Skin of body (tissue), 2 donors: ENCODE measurements around the gene KCP. TPM values are rescaled to one million over a fixed set of nuclear protein-coding genes. Genes with fewer than 3 reads are reported as not detected.

Experiments
- DNase-seq: peaks from one replicate; lab custom pipeline; 2025; lab: John Stamatoyannopoulos, UW
- total RNA-seq: library from RNA; depleted of rRNA; stranded (reverse); fragments of >200 nt; gene quantifications from one replicate; pipeline ENCODE4 v1.2.3, GENCODE V29; 2014

Gene KCP
- total RNA-seq, 1 donor from 2014 or later: 1.4 TPM

- no peak for DNase-seq
These were observed 34.4 kb downstream of the KCP start for GRCh38 chr7:128876127-128876526.

- DNase-seq: no peak
These were observed 35.0 kb downstream of the KCP start for GRCh38 chr7:128875523-128875948.

GRCh38 chr7:128874140-128875031, 36.1 kb downstream of the KCP start:
- no peak for DNase-seq

GRCh38 chr7:128873234-128873633, 37.3 kb downstream of the KCP start:
- no peak for DNase-seq

- no peak for DNase-seq
These were observed 38.1 kb downstream of the KCP start for GRCh38 chr7:128872394-128872824.

- DNase-seq: no peak
These were observed 39.5 kb downstream of the KCP start for GRCh38 chr7:128871050-128871449.

GRCh38 chr7:128869944-128870285, 40.6 kb downstream of the KCP start:
- DNase-seq: no peak

GRCh38 chr7:128869138-128869943, 41.2 kb downstream of the KCP start:
- DNase-seq: peak; percentile 16

- DNase-seq: peak; percentile 4
These were observed 41.8 kb downstream of the KCP start for GRCh38 chr7:128868624-128869137.

- peak; percentile 14 for DNase-seq
These were observed 42.5 kb downstream of the KCP start for GRCh38 chr7:128867842-128868623.

- no peak for DNase-seq
These were observed 43.3 kb downstream of the KCP start for GRCh38 chr7:128867241-128867640.

GRCh38 chr7:128865996-128866877, 44.3 kb downstream of the KCP start:
- DNase-seq: no peak

- no peak for DNase-seq
These were observed 45.2 kb downstream of the KCP start for GRCh38 chr7:128865303-128865702.

GRCh38 chr7:128863433-128863989, 47.0 kb downstream of the KCP start:
- peak; percentile 33 for DNase-seq

GRCh38 chr7:128862571-128863432, 47.7 kb downstream of the KCP start, which contains the start of gene ATP6V1F:
Gene ATP6V1F, plus strand, starts transcription at chr7:128862856. Its CDS starts 49 bp downstream, at chr7:128862905.
- DNase-seq: peak; percentile 97

- no peak for DNase-seq
These were observed 48.4 kb downstream of the KCP start for GRCh38 chr7:128861957-128862570.

- DNase-seq: peak; percentile 58
These were observed 50.1 kb downstream of the KCP start for GRCh38 chr7:128860158-128861073.
